Measurements from ENCODE around the gene C22orf42.
A peak's percentile ranks its signal among the peaks of the same experiment; 100 is the strongest.
"Not testable (repeated sequence)": the region's sequence is repeated elsewhere in the genome, so short reads cannot be mapped to it uniquely, and the experiment has no call there.

Gene C22orf42

GRCh38 chr22:32158712-32159533, at the start of gene C22orf42:
Gene C22orf42, minus strand, starts transcription at chr22:32159303. Its CDS starts 88 bp downstream, at chr22:32159215.
- DNase-seq (ENCODE audit: low spot score) (no peak), FAIRE-seq (no peak)

- FAIRE-seq (no peak), DNase-seq (ENCODE audit: low spot score) (no peak)
These were observed 49.6 kb upstream of the C22orf42 start for GRCh38 chr22:32208681-32209080.

DNA sequence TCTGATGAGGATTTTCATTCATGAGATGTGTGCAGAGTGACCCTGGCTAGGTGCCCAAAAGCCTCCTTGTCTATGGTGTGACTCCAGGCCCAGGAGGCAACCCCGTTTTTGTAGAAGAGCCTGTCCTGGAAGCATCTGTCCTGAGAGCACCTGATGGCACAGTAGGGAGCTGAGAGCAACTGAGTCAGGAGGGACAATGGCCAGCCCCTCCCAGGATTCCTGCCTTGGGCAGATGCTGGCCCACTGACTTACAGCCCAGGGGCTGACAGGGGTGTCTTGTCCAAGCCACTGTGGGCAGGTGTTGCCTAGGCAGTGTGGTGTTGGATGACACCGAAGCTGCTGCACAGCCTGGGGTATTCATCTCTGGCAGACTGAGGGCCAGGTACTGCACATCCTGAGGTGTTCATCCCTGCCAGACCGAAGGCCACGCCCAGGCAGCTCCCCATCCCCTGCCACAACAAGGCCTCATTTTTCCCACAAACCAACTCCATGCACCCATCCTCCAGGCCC, 48.9 kb upstream of the C22orf42 start:
- no peak for DNase-seq (ENCODE audit: low spot score)
- no peak for FAIRE-seq

GRCh38 chr22:32206774-32207758, 48.0 kb upstream of the C22orf42 start:
- peak; percentile 84 for FAIRE-seq

GRCh38 chr22:32205974-32206773, 47.1 kb upstream of the C22orf42 start:
- peak; percentile 32 for DNase-seq (ENCODE audit: low spot score)

More at GRCh38 chr22:32206774-32207758, 48.0 kb upstream of the C22orf42 start:
- DNase-seq (ENCODE audit: low spot score) = peak; percentile 48

GRCh38 chr22:32204856-32205722, 46.0 kb upstream of the C22orf42 start, which contains the start of gene RFPL2:
Gene RFPL2, minus strand, starts transcription at chr22:32205073. Its CDS starts 2,622 bp downstream, at chr22:32202451.
- FAIRE-seq = peak; percentile 98
- DNase-seq (ENCODE audit: low spot score) = peak; percentile 93

More at GRCh38 chr22:32205974-32206773, 47.1 kb upstream of the C22orf42 start:
- FAIRE-seq = peak; percentile 27

GRCh38 chr22:32204040-32204855, 45.1 kb upstream of the C22orf42 start:
- DNase-seq (ENCODE audit: low spot score) (peak; percentile 56), FAIRE-seq (no peak)

DNA sequence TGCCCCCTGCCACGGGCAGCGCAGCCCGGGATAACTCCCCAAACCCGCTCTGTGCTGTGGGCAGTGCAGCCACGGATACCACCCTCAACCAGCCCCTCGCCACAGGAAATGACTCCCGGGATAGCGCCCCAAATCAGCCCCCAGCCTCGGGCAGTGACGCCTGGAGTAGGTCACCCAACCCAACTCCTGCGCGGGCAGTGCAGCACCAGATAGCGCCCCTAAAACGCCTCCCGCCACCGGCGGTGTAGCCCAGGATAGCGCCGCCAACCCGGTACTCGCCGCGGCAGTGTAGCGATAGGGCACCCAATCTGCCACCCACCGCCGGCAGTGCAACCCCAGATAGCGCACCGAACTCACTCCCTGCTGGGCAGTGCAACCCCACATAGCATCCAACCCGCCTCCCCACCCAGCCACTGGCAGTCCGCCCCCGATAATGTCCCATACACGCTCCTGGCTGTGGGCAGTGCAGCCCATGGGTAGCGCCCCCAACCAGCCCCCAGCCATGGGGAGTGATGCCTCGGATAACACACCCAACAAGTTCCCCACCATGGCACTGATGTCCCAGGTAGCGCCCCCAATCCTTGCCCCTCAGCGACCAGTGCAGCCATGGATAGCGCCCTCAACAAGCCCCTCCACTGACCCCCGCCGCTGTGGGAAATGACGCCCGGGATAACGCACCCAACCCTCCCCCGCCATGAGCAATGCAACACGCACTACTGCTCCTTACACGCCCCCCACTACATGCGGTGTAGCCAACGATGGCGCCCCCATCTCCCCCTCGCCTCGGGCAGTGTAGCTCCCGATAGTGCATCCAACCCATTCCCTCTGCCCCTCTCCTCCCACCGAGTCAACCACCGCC, 44.3 kb upstream of the C22orf42 start:
- no peak for FAIRE-seq
- DNase-seq (ENCODE audit: low spot score) = no peak

DNA sequence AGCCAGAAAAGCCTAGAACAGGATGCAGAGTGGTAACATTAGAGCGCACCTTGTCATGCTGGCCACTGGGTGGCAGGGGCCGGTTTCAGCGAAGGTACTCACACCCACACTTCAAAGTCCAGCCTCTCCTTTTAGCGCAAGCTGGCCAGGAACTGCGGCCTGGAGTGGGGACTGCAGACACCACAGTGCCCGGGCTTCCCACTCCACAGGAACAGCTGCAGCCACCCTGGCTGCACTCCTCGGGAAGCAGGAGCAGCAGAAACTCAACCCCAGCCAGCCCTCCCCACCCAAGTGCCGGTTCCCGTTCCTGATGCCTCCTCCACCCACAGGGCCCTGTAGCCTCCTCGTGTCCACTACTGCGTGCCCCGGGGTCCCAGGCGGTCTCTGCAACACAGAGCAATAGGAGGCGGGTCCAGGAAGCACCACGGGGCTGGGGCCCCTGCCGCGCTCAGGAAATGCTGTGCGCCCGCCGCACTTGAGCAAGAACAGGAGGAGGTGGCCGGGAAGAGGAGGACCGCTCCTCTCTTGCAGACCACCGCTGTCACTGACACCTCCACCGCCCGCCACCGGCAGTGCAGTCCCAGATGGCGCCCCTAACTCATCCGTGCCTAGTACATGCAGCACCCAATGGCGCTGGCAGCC, 43.6 kb upstream of the C22orf42 start:
- FAIRE-seq = peak; percentile 96
- peak; percentile 77 for DNase-seq (ENCODE audit: low spot score)

GRCh38 chr22:32202161-32202538, 43.0 kb upstream of the C22orf42 start:
- FAIRE-seq (no peak), DNase-seq (ENCODE audit: low spot score) (no peak)

GRCh38 chr22:32200752-32201151, 41.6 kb upstream of the C22orf42 start:
- FAIRE-seq = no peak
- DNase-seq (ENCODE audit: low spot score) = no peak

- no peak for FAIRE-seq
These were observed 40.9 kb upstream of the C22orf42 start for GRCh38 chr22:32199961-32200360.

GRCh38 chr22:32199341-32199740, 40.2 kb upstream of the C22orf42 start:
- FAIRE-seq = peak; percentile 35
- DNase-seq (ENCODE audit: low spot score) = no peak

More at GRCh38 chr22:32199961-32200360, 40.9 kb upstream of the C22orf42 start:
- no peak for DNase-seq (ENCODE audit: low spot score)

- not testable (repeated sequence) for DNase-seq (ENCODE audit: low spot score); FAIRE-seq
These were observed 38.6 kb upstream of the C22orf42 start for GRCh38 chr22:32197553-32198226.

DNA sequence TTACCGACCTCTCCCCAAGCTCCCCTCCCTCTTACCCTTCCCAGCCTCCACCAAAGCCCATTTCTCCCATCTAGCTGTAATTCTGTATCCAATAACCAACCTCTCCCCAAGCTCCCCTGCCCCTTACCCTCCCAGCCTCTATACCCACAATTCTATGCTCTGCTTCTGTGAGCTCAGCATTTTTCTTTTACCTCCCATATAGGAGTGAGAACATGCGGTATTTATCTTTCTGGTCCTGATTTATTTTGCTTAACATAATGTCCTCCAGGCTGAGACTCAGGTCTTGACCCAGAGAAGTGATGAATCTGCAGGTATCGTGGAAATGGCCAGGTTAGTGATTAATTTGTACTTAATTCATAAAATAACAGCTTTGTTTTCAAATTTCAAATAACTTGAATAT, 36.8 kb upstream of the C22orf42 start:
- DNase-seq (ENCODE audit: low spot score); FAIRE-seq: not testable (repeated sequence)

- DNase-seq (ENCODE audit: low spot score) = not testable (repeated sequence)
- FAIRE-seq = peak; percentile 23
These were observed 34.2 kb upstream of the C22orf42 start for GRCh38 chr22:32193346-32193745.

DNA sequence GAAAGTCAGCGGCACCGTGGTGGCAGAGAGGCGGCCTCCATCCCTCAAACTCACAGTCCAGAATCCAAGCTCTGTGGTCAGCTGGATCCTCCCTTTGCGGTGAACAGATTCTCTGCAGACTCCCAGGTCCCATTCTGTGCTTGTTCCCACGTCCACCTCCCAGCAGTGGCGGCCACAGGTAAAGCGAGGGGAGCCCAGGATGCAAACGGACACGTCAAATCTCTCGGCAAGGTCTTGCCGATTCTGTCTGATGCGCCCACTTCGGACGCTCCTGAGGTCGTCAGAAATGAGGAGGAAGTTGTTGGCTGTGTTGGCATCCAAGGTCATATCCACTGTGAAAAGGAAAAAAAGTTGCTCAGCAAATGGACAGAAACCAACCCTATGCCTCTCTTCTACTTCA, 31.9 kb upstream of the C22orf42 start:
- DNase-seq (ENCODE audit: low spot score); FAIRE-seq: not testable (repeated sequence)

Measured in urothelium cell line (cell line).